ENCODE results near the gene KCNN4.
"Not testable (repeated sequence)": the region's sequence is repeated elsewhere in the genome, so short reads cannot be mapped to it uniquely, and the experiment has no call there.

The KCNN4 gene

GRCh38 chr19:43774103-43774939 is 6.5 kb downstream of the KCNN4 start:
- DNase-seq = no peak

DNA sequence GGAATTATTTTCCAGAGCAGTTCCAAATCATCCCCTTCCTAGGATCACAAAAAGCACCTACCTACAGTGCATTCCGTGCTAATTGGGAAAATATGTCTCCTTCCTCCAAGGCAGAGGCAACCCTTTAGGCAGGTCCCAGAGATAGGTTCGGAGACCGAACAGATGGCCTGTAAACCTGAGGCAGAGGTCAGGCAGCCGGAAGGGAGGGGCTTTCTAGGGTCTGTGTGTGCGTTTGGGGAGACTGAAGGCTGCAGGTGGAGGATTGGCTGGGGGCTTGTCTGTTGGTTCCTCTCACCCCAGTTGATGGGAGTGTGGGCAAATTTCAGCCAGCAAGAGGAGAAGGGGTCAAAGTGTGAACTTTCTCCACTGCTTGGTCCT is 7.1 kb downstream of the KCNN4 start:
- no peak for DNase-seq

- DNase-seq = no peak
These were observed 11.5 kb downstream of the KCNN4 start for GRCh38 chr19:43769256-43769655.

GRCh38 chr19:43768273-43769050 is 12.3 kb downstream of the KCNN4 start:
- no peak for DNase-seq

DNA sequence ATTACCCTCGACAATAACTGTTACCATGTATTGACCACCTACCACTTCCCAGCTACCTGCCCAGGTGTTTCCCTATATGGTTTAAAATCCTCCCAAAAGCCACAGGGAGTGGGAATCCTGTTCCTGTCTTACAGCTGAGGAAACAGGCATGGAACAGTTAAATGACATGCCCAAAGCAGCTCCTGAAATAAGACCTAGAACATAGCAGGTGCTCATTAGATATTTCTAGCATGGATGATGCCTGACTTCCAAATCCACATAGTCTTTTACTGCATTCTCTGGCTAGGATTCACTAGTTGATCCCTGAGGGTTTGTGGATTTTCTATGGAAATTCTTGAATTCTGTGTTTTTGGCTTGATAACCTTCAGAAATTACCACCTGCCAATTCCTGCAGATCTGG is 13.0 kb downstream of the KCNN4 start:
- no peak for DNase-seq

DNA sequence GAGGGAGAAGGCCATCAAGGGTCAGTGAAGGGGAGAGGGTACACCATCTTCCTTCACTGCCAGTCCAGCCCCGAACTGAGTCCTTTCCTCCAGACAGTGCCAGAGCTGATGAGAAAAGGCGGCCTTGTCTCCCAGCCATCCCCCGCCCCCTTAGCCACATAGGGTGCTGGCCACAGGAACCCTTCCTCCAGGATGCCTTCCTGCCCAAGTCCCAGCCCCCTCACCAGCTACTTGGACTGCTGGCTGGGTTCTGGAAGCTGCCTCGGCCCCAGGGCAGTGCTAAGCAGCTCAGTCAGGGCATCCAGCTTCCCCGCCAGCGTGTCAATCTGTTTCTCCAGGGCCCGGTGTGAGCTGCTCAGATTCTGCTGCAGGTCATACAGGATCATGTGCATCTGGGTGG is 13.5 kb downstream of the KCNN4 start:
- no peak for DNase-seq

DNA sequence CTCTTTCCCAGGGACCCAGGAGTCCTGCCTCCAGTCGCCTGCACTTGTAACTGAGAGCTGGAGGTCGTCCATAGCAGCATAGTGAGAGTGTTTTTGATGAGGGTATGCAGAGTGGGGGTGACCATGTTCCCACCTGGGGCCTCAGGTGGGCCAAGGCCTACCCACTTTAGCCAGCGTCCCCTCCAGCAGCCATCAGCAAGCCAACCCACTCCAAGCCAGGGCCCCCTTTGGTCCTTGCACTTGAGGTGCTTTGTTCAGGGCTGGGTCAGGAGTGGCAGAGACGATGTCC is 14.1 kb downstream of the KCNN4 start:
- DNase-seq = no peak

- DNase-seq = peak; percentile 73
These were observed 15.5 kb downstream of the KCNN4 start for GRCh38 chr19:43765109-43765876.

DNA sequence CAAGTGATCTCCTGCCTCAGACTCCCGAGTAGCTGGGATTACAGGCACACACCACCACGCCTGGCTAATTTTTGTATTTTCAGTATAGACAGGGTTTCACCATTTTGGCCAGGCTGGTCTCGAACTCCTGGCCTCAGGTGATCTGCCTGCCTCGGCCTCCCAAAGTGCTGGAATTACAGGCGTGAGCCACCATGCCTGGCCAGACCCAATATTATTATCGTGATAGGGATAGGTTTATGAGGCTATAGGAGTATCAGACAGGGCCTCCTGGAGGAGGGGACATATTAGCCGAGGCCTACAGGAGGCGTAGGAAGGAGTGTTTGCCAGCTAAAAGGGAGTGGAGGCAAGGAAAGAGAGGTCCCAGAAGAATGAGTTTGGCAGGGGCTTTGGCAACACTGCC is 16.1 kb downstream of the KCNN4 start:
- not testable (repeated sequence) for DNase-seq

GRCh38 chr19:43763473-43763939 is 17.3 kb downstream of the KCNN4 start:
- no peak for DNase-seq

GRCh38 chr19:43762814-43763213 is 18.0 kb downstream of the KCNN4 start:
- DNase-seq = no peak

DNA sequence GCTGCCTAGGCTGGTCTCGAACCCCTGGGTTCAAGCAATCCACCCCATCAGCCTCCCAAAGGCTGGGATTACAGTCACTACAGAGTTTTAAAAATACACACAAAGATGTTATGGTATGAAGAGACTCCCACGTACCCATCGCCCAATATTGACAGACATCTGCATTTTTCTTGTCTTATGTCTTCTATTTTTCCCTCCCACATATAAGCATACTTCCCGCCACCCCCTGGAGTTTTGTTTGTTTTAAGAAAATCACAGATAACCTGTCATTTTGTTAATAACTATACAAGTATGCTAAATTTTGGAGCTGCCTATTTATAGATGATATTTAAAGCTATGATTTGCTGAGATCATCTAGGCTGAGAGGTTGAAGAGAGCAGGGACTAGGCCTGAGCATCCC is 19.8 kb downstream of the KCNN4 start:
- DNase-seq = no peak

DNA sequence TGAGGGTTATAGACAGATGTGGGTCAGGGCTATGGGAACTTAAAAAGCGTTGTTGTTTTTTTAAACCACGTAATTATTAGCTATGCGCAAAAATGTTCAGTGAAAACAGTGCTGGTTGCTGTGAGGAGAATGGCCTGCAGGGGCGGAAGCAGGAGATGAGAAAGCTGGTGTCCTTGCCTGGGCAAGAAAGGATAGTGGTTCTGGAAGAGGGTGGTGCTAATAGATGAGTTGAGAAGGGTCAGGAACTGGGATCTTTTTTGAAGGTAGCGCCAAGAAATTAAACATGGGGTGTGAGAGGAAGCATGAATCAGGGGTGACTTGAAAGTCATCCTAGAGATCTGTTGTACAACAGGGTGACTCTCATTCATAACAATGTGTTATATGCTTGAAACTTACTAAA is 21.3 kb downstream of the KCNN4 start:
- no peak for DNase-seq

DNA sequence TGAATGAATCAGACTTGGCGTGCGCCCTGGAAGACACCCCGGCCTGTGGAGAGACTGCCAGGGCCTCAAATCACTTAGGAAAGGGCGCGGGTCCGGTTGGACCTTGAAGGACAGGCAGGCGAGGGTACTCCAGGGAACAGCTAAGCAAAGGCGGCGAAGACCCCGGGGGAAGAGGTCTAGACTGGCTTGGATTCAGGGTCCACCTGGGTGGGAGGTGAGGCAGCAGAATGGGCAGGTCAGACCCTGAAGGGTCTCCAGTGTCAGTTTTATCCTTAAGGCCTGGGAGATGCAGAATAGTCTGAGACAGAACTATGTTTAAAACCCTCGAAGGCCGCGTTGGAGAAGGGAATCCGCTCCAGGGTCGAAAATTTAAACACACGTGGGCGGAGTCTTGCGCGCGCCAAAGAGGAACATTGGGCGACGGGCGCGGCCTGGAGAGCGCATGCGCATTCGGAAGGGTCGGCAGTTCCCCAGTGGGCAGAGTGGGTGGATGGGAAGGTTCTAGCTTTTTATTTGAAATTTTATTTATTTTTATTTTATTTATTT is 25.4 kb downstream of the KCNN4 start:
- peak; percentile 75 for DNase-seq

DNA sequence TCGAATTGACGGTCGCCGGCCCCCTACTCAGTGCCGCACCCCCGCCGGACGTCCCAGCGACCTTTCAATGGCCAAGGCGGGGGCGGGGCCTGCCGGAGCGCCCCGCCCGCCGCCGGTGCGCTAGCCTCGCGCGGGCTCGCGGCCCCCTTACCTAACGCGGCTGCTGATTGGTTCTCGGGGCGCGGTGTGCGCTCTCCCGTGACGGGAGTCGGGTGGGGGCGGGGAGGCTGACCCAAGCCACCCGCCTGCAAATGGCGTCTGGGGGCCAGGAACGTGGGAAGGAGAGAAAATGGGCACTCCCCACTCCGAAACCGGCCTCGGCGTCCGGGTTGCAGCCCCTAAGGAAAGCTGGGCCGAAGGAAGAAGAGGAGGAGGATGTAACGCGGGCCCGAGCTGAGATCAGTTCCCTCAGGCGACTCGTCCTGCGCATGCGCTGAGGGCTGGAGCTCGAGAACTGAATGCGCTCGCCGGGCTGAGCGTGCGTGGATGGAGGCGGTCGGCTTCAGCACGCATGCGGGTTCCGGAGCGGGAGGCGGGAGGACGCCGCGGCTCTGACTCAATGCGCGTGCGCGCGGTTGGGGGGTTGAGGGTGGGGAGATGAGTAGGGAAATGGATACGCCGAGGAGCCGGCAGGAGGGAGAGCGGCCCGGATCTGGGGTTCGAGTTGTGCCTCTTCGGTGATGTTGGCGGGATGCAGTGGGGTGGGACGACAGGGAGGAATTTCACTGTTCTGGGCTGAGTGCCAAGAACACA is 26.1 kb downstream of the KCNN4 start, which contains the start of gene SMG9:
TSS of gene SMG9 (minus strand) at position 460 of the 753 bp plus-strand sequence. CDS start 4,221 bp downstream, outside the sequence.
- peak; percentile 98 for DNase-seq

- no peak for DNase-seq
These were observed 26.6 kb downstream of the KCNN4 start for GRCh38 chr19:43754253-43754502.

GRCh38 chr19:43752287-43752875 is 28.4 kb downstream of the KCNN4 start:
- DNase-seq = no peak

DNA sequence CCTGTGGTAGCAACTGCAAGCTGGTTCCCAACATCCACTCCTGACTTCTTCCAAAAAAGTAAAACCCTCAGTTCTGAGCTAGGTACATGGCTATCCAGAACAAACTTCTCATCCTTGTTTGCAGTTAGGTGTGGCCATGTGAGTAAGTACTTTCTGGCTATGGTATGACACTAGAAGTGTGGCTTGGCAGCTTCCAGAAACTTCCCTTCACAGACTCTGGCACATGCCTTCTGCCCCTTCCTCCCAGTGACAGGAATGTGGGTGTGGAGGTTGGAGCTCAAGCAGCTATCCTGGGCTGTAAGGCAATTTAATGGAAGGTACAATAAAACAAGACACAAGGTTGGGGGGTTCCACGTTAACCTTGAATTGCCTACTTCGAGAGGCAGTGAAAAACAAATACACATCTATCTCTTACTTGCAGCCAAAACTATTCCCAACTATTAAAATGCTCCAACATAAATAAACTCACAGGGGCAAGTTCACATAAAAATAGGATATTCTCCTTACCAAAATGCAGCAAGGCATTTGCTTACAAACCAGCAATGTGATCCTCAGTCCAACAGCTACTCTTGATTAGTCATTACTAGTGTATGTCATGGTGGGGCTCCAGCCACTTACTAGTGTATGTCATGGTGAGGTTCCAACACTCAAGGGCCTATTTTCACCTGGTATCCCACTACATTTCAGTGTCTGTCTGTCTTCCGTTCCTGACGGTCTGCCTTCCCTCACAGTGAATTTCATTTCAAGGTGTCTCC is 29.1 kb downstream of the KCNN4 start:
- DNase-seq = no peak

DNA sequence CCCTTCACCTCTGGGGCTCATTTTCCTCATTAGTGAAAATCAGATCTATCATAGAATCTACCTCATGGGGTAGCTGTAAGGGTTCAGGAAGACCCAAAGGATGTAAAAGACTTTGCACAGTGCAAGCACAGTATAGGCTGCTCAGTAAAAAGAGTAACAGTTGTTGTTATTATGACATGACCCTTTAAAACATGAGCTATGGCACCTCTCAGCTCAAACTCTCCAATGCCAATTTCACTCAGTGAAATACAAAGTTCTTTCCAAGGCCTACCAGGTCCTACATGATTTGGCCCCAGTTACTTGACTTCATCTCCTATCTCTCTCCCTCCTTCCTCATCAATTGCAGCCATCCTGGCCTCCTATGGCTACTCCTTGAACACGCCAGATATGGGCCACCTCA is 30.9 kb downstream of the KCNN4 start:
- no peak for DNase-seq

GRCh38 chr19:43749152-43749551 is 31.6 kb downstream of the KCNN4 start:
- no peak for DNase-seq

DNA sequence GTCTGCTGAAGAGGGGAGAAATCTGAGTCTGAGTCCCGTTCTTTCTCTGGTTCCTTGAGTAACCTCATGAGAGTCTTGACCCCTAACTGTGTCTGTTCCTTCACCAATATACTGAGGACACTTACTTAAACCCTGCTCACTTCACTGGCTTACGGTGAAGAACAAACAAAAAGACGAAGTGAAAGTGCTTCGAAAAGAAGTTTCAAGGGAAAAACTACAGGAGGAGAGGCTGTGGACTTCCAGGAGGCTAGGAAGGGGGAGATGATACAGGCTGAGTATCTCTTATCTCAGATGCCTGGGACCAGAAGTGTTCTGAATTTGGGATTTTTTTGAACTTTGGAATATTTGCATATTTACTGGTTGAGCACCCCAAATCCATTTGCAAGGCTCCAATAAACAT is 32.1 kb downstream of the KCNN4 start:
- DNase-seq = no peak

DNA sequence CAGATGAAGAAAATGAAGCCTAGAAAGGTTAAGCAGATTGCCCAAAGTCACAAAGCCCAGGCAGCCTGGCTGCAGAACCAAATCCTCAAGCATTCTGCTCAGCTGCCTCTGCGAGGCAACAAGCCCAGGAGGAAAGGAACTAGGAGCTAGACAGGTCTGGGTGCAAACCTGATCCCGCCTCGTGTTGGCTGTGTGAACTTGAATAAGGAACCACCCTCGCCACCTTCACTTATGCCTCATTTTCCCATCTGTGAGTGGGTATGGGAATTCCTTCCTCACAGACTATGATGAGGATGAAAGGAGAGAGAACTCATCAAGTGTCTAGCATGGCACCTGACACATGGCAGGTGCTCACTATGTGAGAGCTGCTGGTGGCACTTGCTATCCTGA is 32.6 kb downstream of the KCNN4 start:
- DNase-seq = no peak
